HepG2 (cell line): ENCODE measurements around the gene HSD17B8. TPM values are rescaled to one million over a fixed set of nuclear protein-coding genes. Genes with fewer than 3 reads are reported as not detected.

Source experiments
- ATAD3A ChIP-seq: sonication (generic); formaldehyde crosslinking; IDR thresholded peaks from 2 replicates; pipeline ENCODE4 v1.4.0; 2020; ENCODE audit warnings: missing genetic modification reagents
- EHMT2 ChIP-seq: fragments of 200-600 bp; sonication (generic); IDR thresholded peaks from 2 replicates; pipeline ENCODE4 v1.7.0; 2017; ENCODE audit warnings: antibody characterized with exemption, low read depth, low read length, borderline replicate concordance
- ETV5 ChIP-seq: IDR thresholded peaks from 2 replicates; pipeline ENCODE4 v1.6.1; 2018; ENCODE audit warnings: missing biosample characterization, missing genetic modification reagents, inconsistent platforms, borderline replicate concordance
- HNRNPUL1 ChIP-seq: fragments of 200-400 bp; formaldehyde crosslinking; IDR thresholded peaks from 2 replicates; pipeline ENCODE4 v1.6.1; 2017; ENCODE audit warnings: low read depth, mild to moderate bottlenecking, low read length, moderate library complexity
- MAFG ChIP-seq: sonication (generic); formaldehyde crosslinking; IDR thresholded peaks from 2 replicates; pipeline ENCODE4 v1.5.1; 2020; ENCODE audit warnings: mild to moderate bottlenecking, missing genetic modification reagents
- MAFK ChIP-seq, 2 experiments: IDR thresholded peaks in 1 of 2; conservative IDR thresholded peaks in 1 of 2; 2 replicates each; pipeline ENCODE4 v1.6.1; 2011; ENCODE audit warnings: improper control_type of control experiment in 2 of 2, low read length in 2 of 2
- MED1 ChIP-seq: sonication (generic); formaldehyde crosslinking; IDR thresholded peaks from 2 replicates; pipeline ENCODE4 v1.4.0; 2020; ENCODE audit warnings: missing genetic modification reagents
- MEF2D ChIP-seq: sonication (generic); formaldehyde crosslinking; IDR thresholded peaks from 2 replicates; pipeline ENCODE4 v1.5.1; 2020; ENCODE audit warnings: mild to moderate bottlenecking, missing genetic modification reagents
- MTF1 ChIP-seq: sonication (generic); formaldehyde crosslinking; IDR thresholded peaks from 2 replicates; pipeline ENCODE4 v1.5.0; 2020; ENCODE audit warnings: missing genetic modification reagents
- NBN ChIP-seq: fragments of 450-650 bp; conservative IDR thresholded peaks from 2 replicates; pipeline ENCODE4 v1.6.1; 2017
- NFKB2 ChIP-seq: sonication (generic); formaldehyde crosslinking; IDR thresholded peaks from 2 replicates; pipeline ENCODE4 v1.4.0; 2020; ENCODE audit warnings: missing genetic modification reagents, borderline replicate concordance
- PCBP1 ChIP-seq: fragments of 200-400 bp; formaldehyde crosslinking; IDR thresholded peaks from 2 replicates; pipeline ENCODE4 v1.6.1; 2017; ENCODE audit warnings: mild to moderate bottlenecking, low read depth, low read length, borderline replicate concordance
- PHF8 ChIP-seq: sonication (generic); formaldehyde crosslinking; IDR thresholded peaks from 2 replicates; pipeline ENCODE4 v1.5.0; 2020; ENCODE audit warnings: missing genetic modification reagents
- PREB ChIP-seq: sonication (generic); formaldehyde crosslinking; IDR thresholded peaks from 2 replicates; pipeline ENCODE4 v1.4.0; 2020; ENCODE audit warnings: missing genetic modification reagents
- ZBTB8A ChIP-seq: sonication (generic); formaldehyde crosslinking; IDR thresholded peaks from 2 replicates; pipeline ENCODE4 v1.4.0; 2020; ENCODE audit warnings: mild to moderate bottlenecking, low read depth, missing genetic modification reagents, borderline replicate concordance
- ZFP90 ChIP-seq: sonication (generic); formaldehyde crosslinking; IDR thresholded peaks from 2 replicates; pipeline ENCODE4 v1.8.0; 2022; ENCODE audit warnings: missing genetic modification reagents, mild to moderate bottlenecking, inconsistent platforms, borderline replicate concordance
- ZNF33A ChIP-seq: sonication (generic); formaldehyde crosslinking; IDR thresholded peaks from 2 replicates; pipeline ENCODE4 v1.5.1; 2020; ENCODE audit warnings: missing genetic modification reagents, mild to moderate bottlenecking, moderate library complexity, borderline replicate concordance
- ZNF460 ChIP-seq: sonication (generic); formaldehyde crosslinking; IDR thresholded peaks from 2 replicates; pipeline ENCODE4 v1.5.1; 2020; ENCODE audit warnings: missing genetic modification reagents, mild to moderate bottlenecking, borderline replicate concordance
- ZNF510 ChIP-seq: sonication (generic); formaldehyde crosslinking; IDR thresholded peaks from 2 replicates; pipeline ENCODE4 v1.4.0; 2020; ENCODE audit warnings: low read depth, mild to moderate bottlenecking, missing genetic modification reagents
- ZNF605 ChIP-seq: sonication (generic); formaldehyde crosslinking; IDR thresholded peaks from 2 replicates; pipeline ENCODE4 v1.8.0; 2022; ENCODE audit warnings: mild to moderate bottlenecking, missing genetic modification reagents
- ZNF761 ChIP-seq: sonication (generic); formaldehyde crosslinking; conservative IDR thresholded peaks from 2 replicates; pipeline ENCODE4 v1.4.0; 2020; ENCODE audit warnings: mild to moderate bottlenecking, missing genetic modification reagents
- ZSCAN31 ChIP-seq: sonication (generic); formaldehyde crosslinking; IDR thresholded peaks from 2 replicates; pipeline ENCODE4 v1.5.0; 2020; ENCODE audit warnings: low read depth, mild to moderate bottlenecking, missing genetic modification reagents
- polyA plus RNA-seq, 8 experiments: library from polyadenylated mRNA; depleted of rRNA in 3 of 8; stranded (reverse) in 7 of 8; unstranded in 1 of 8; fragments of >200 nt; fragmentation: Illumina TruSeq in 4 of 8; extraction: Trizol in 4 of 8; gene quantifications; 2 replicates each; pipeline versions ENCODE4 v1.2.1 to v1.2.3, GENCODE V29; 2011 to 2016; ENCODE audit warnings: low read depth in 4 of 8, missing spikeins in 1 of 8, mixed read lengths in 1 of 8; ENCODE audit not compliant: insufficient read depth in 1 of 8
- total RNA-seq, 5 experiments: library from RNA; depleted of rRNA; stranded (reverse); fragments of >200 nt; fragmentation: Illumina TruSeq; extraction: Trizol; gene quantifications; 2 replicates each; pipeline ENCODE4 v1.2.3, GENCODE V29; 2016; ENCODE audit warnings: low read depth in 1 of 5
- TF ChIP-seq, protein P1 (sequence below): sonication (generic); formaldehyde crosslinking; IDR thresholded peaks from 2 replicates; pipeline ENCODE4 v1.5.1; 2020; ENCODE audit warnings: missing genetic modification reagents, mild to moderate bottlenecking, borderline replicate concordance
- TF ChIP-seq, protein P2 (sequence below): sonication (generic); formaldehyde crosslinking; IDR thresholded peaks from 2 replicates; pipeline ENCODE4 v1.4.0; 2020; ENCODE audit warnings: mild to moderate bottlenecking, low read depth, missing genetic modification reagents

Gene HSD17B8
- total and polyA plus RNA-seq, 2 of the 13 experiments (the other 11 are each of a cell fraction or from before 2014, with no cell fraction given): 12.6 to 20.1 TPM

- TF ChIP-seq, protein P1, sequence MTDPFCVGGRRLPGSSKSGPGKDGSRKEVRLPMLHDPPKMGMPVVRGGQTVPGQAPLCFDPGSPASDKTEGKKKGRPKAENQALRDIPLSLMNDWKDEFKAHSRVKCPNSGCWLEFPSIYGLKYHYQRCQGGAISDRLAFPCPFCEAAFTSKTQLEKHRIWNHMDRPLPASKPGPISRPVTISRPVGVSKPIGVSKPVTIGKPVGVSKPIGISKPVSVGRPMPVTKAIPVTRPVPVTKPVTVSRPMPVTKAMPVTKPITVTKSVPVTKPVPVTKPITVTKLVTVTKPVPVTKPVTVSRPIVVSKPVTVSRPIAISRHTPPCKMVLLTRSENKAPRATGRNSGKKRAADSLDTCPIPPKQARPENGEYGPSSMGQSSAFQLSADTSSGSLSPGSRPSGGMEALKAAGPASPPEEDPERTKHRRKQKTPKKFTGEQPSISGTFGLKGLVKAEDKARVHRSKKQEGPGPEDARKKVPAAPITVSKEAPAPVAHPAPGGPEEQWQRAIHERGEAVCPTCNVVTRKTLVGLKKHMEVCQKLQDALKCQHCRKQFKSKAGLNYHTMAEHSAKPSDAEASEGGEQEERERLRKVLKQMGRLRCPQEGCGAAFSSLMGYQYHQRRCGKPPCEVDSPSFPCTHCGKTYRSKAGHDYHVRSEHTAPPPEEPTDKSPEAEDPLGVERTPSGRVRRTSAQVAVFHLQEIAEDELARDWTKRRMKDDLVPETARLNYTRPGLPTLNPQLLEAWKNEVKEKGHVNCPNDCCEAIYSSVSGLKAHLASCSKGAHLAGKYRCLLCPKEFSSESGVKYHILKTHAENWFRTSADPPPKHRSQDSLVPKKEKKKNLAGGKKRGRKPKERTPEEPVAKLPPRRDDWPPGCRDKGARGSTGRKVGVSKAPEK (CRISPR knock-in tag): no peak
- TF ChIP-seq NBN: no peak
- 0 out of 2 replicates have a peak, but pooled peaks have one; percentile 20 for TF ChIP-seq MAFG
- TF ChIP-seq ZNF605 (CRISPR knock-in tag): peak; percentile 90
- TF ChIP-seq ZNF510 (CRISPR knock-in tag): peak; percentile 76; the same call in 1 of the 2 replicates
- TF ChIP-seq ATAD3A (CRISPR knock-in tag): no peak
- peak; percentile 45 to 56 for TF ChIP-seq MAFK (conservative IDR thresholded peaks at IDR 0.05 in 1 of 2, IDR thresholded peaks at IDR 0.05 in 1 of 2; ENCODE audit: low read length in 2 of 2)
- peak; percentile 38; the same call in 1 of the 2 replicates for TF ChIP-seq ETV5 (CRISPR knock-in tag)
- TF ChIP-seq MED1 (CRISPR knock-in tag): peak; percentile 68
- no peak; the same call in none of the 2 replicates for TF ChIP-seq MEF2D (CRISPR knock-in tag)
- no peak for TF ChIP-seq HNRNPUL1
- 0 out of 2 replicates have a peak, but pooled peaks have one; percentile 85 for TF ChIP-seq ZBTB8A
- TF ChIP-seq PCBP1: 0 out of 2 replicates have a peak, but pooled peaks have one; percentile 42
- no peak for TF ChIP-seq MTF1 (CRISPR knock-in tag)
- no peak for TF ChIP-seq ZNF33A (CRISPR knock-in tag)
- no peak for TF ChIP-seq ZNF460
- peak; percentile 55; the same call in 1 of the 2 replicates for TF ChIP-seq NFKB2 (CRISPR knock-in tag)
- peak; percentile 78; the same call in 1 of the 2 replicates for TF ChIP-seq ZNF761 (CRISPR knock-in tag)
- peak; percentile 95 for TF ChIP-seq ZSCAN31 (CRISPR knock-in tag)
- TF ChIP-seq PREB (CRISPR knock-in tag): no peak
- no peak for TF ChIP-seq EHMT2
- TF ChIP-seq, protein P2, sequence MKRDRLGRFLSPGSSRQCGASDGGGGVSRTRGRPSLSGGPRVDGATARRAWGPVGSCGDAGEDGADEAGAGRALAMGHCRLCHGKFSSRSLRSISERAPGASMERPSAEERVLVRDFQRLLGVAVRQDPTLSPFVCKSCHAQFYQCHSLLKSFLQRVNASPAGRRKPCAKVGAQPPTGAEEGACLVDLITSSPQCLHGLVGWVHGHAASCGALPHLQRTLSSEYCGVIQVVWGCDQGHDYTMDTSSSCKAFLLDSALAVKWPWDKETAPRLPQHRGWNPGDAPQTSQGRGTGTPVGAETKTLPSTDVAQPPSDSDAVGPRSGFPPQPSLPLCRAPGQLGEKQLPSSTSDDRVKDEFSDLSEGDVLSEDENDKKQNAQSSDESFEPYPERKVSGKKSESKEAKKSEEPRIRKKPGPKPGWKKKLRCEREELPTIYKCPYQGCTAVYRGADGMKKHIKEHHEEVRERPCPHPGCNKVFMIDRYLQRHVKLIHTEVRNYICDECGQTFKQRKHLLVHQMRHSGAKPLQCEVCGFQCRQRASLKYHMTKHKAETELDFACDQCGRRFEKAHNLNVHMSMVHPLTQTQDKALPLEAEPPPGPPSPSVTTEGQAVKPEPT: peak; percentile 56; the same call in 1 of the 2 replicates
- TF ChIP-seq PHF8 (CRISPR knock-in tag): peak; percentile 96
- TF ChIP-seq ZFP90: peak; percentile 94
Observed at GRCh38 chr6:33248932-33249731, 44.7 kb downstream of the HSD17B8 start (continued).
